SK-N-SH (cell line): ENCODE measurements around the gene CCDC91.

Source experiments
- EP300 ChIP-seq, 2 experiments: IDR thresholded peaks; 2 replicates each; pipeline versions ENCODE4 v1.4.0 to v1.6.1; 2012; ENCODE audit warnings: borderline replicate concordance in 1 of 2, low read depth in 1 of 2, low read length in 1 of 2
- GABPA ChIP-seq: IDR thresholded peaks from 2 replicates; pipeline ENCODE4 v1.4.0; 2012; ENCODE audit warnings: low read depth, mild to moderate bottlenecking
- JUND ChIP-seq: IDR thresholded peaks from 2 replicates; pipeline ENCODE4 v1.4.0; 2012
- POLR2AphosphoS5 ChIP-seq: IDR thresholded peaks from 2 replicates; pipeline ENCODE4 v1.6.1; 2012; ENCODE audit warnings: low read depth, low read length
- SMC3 ChIP-seq: IDR thresholded peaks from 2 replicates; pipeline ENCODE4 v1.6.1; 2012; ENCODE audit warnings: low read depth, low read length, improper control_type of control experiment
- TCF12 ChIP-seq: IDR thresholded peaks from 2 replicates; pipeline ENCODE4 v1.4.0; 2012
- YY1 ChIP-seq: IDR thresholded peaks from 2 replicates; pipeline ENCODE4 v1.4.0; 2012; ENCODE audit warnings: low read depth, mild to moderate bottlenecking
- TF ChIP-seq, protein P1 (sequence below): fragments of 200-600 bp; sonication (generic); IDR thresholded peaks from 2 replicates; pipeline ENCODE4 v1.6.1; 2017; ENCODE audit warnings: antibody characterized with exemption, mild to moderate bottlenecking, moderate library complexity
- TF ChIP-seq, protein P2 (sequence below): fragments of 150-350 bp; IDR thresholded peaks from 2 replicates; pipeline ENCODE4 v1.6.1; 2017; ENCODE audit warnings: antibody characterized with exemption, low read length, low read depth, borderline replicate concordance

GRCh38 chr12:28290262-28290661, 100.0 kb downstream of the CCDC91 start:
- TF ChIP-seq TCF12 = no peak
- TF ChIP-seq GABPA = no peak
- TF ChIP-seq JUND = no peak
- TF ChIP-seq, protein P1, sequence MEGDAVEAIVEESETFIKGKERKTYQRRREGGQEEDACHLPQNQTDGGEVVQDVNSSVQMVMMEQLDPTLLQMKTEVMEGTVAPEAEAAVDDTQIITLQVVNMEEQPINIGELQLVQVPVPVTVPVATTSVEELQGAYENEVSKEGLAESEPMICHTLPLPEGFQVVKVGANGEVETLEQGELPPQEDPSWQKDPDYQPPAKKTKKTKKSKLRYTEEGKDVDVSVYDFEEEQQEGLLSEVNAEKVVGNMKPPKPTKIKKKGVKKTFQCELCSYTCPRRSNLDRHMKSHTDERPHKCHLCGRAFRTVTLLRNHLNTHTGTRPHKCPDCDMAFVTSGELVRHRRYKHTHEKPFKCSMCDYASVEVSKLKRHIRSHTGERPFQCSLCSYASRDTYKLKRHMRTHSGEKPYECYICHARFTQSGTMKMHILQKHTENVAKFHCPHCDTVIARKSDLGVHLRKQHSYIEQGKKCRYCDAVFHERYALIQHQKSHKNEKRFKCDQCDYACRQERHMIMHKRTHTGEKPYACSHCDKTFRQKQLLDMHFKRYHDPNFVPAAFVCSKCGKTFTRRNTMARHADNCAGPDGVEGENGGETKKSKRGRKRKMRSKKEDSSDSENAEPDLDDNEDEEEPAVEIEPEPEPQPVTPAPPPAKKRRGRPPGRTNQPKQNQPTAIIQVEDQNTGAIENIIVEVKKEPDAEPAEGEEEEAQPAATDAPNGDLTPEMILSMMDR = no peak
- no peak for TF ChIP-seq EP300 (IDR thresholded peaks at IDR 0.05; ENCODE audit: borderline replicate concordance in 1 of 2, low read depth in 1 of 2, low read length in 1 of 2)
- TF ChIP-seq, protein P2, sequence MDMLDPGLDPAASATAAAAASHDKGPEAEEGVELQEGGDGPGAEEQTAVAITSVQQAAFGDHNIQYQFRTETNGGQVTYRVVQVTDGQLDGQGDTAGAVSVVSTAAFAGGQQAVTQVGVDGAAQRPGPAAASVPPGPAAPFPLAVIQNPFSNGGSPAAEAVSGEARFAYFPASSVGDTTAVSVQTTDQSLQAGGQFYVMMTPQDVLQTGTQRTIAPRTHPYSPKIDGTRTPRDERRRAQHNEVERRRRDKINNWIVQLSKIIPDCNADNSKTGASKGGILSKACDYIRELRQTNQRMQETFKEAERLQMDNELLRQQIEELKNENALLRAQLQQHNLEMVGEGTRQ = no peak
- TF ChIP-seq YY1 = no peak
- TF ChIP-seq POLR2AphosphoS5 = no peak
- TF ChIP-seq SMC3 = no peak
